ENCODE results near the gene MLN. TPM values are rescaled to one million over a fixed set of nuclear protein-coding genes. Genes with fewer than 3 reads are reported as not detected.
A peak's percentile ranks its signal among the peaks of the same experiment; 100 is the strongest.

MLN gene
- total and polyA plus RNA-seq, 2 of the 4 experiments (the other 2 are of a cell fraction): not detected

DNA sequence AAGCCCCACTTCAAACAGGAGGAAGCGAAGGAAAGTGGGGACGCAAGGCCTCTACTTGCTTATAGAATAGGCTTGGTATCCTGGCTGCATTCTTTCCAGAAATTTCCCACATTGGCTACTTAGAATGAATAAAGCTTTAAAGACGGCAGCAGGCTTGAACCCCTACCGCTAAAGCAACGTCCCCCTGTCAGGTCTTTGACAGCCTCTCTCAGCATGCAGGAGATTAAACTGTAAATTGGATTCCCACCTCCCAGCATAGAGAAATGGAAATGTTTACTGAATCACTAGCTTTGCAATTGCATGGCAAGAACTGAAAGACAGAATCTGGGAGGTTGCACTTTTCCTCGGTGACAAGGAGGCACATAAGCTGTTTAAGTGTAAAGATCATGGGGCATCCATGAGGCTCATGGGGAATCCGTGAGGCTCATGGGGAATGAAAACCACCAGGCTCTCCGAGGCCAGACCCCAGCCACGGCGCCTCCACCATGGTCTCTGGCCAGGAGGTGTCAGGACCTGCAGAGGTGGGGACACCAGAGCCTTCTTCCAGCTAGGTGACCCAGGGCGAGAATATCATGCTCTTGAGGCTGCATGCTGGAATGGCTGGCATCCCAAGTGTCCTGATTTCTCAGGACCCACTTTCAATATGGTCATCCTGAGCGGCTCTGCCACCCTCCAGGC, 25.2 kb downstream of the MLN start:
- WGBS, 2 experiments (ENCODE audit: extremely low coverage in 2 of 2, insufficient read length in 1 of 2): 70% methylated on average over 4 of the region's 12 CpGs; no CpG with 5 or more reads in 1 of the 2 experiments
- no peak for ATAC-seq (ENCODE audit: low read depth)
- H3K9me1 ChIP-seq (ENCODE audit: insufficient read depth, low read length): peaks cover 14% of the 10 kb centered on the region
- H2AFZ ChIP-seq (replicated peaks; ENCODE audit: low read length, poor library complexity): no peak overlapping the region
- peaks cover 28 to 64% of the 10 kb centered on the region in 2 experiments for H3K79me1 ChIP-seq (ENCODE audit: low read depth in 1 of 2, low read length in 2 of 2)
- no peak overlapping the region for H2BK5ac ChIP-seq (ENCODE audit: low read depth, low read length, poor library complexity, severe bottlenecking)
- no peak overlapping the region for H3K4me2 ChIP-seq (ENCODE audit: low read depth, low read length)
- no peak overlapping the region for H4K5ac ChIP-seq (ENCODE audit: low read depth, low read length)
- no peak overlapping the region for H3K4ac ChIP-seq (ENCODE audit: low read depth, low read length)
- H3K36me3 ChIP-seq (ENCODE audit: control insufficient read depth, insufficient read depth, low read length): peaks cover 83% of the 10 kb centered on the region
- no peak overlapping the region for H3K18ac ChIP-seq (ENCODE audit: low read depth, low read length)
- no peak overlapping the region for H3K23ac ChIP-seq (ENCODE audit: low read depth, low read length)
- in situ Hi-C loops (cut with MboI; ENCODE audit: low sequenced_read_pairs): no loop called here
- no peak overlapping the region for H3K9ac ChIP-seq (ENCODE audit: low read depth, low read length)
- no peak overlapping the region for H3K56ac ChIP-seq (ENCODE audit: extremely low read depth, insufficient read depth, low read length)
- dilution Hi-C loops (cut with HindIII; ENCODE audit: low sequenced_read_pairs, unreplicated experiment): no loop called here
- no TSS peak for BruUV-seq (replicated peaks)
- H4K91ac ChIP-seq (ENCODE audit: insufficient read depth, low read depth, low read length): no peak overlapping the region
- POLR2A ChIA-PET (ENCODE audit: unreplicated experiment): no interaction called here
- no peak overlapping the region for H3K14ac ChIP-seq (replicated peaks; ENCODE audit: low read depth, low read length)
- CTCF ChIA-PET: interaction anchor here (0.6 to 1.9 kb wide), 2 partner anchors 9 to 371 kb away, joined by 3 to 4 read pairs; no protein-coding TSS in a partner anchor
- H3K27me3 ChIP-seq (ENCODE audit: control insufficient read depth, insufficient read depth, low read length): no peaks in the 10 kb centered on the region
- H4K20me1 ChIP-seq (ENCODE audit: insufficient read depth, low read length): no peaks in the 10 kb centered on the region
- peak overlapping the region; percentile 37 for H2AK9ac ChIP-seq (replicated peaks; ENCODE audit: low read depth, low read length, poor library complexity)
- DNase-seq: no peak
- no peak overlapping the region for H2BK15ac ChIP-seq (ENCODE audit: low read depth, low read length)
- H4K8ac ChIP-seq (ENCODE audit: low read depth in 2 of 2, low read length in 2 of 2): no peak overlapping the region
- intact Hi-C loops (cut with micrococcal nuclease): no loop called here
- no peak overlapping the region for H3K4me3 ChIP-seq (ENCODE audit: insufficient read depth, low read depth, low read length)
- H3K9me3 ChIP-seq (ENCODE audit: control insufficient read depth, insufficient read depth, low read length): no peaks in the 10 kb centered on the region
- no peak overlapping the region for H3K27ac ChIP-seq (ENCODE audit: insufficient read depth, low read length)
- no peak overlapping the region for H2BK120ac ChIP-seq (ENCODE audit: low read depth, low read length)
- TF ChIP-seq FOS (IDR thresholded peaks at IDR 0.05; ENCODE audit: low read depth, low read length): no peak
- no peak for TF ChIP-seq CEBPB (IDR thresholded peaks at IDR 0.05; ENCODE audit: low read depth, low read length)
- no peak for TF ChIP-seq MAZ (IDR thresholded peaks at IDR 0.05; ENCODE audit: borderline replicate concordance, low read depth, low read length)
- TF ChIP-seq, protein P1, sequence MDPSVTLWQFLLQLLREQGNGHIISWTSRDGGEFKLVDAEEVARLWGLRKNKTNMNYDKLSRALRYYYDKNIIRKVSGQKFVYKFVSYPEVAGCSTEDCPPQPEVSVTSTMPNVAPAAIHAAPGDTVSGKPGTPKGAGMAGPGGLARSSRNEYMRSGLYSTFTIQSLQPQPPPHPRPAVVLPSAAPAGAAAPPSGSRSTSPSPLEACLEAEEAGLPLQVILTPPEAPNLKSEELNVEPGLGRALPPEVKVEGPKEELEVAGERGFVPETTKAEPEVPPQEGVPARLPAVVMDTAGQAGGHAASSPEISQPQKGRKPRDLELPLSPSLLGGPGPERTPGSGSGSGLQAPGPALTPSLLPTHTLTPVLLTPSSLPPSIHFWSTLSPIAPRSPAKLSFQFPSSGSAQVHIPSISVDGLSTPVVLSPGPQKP (IDR thresholded peaks at IDR 0.05; ENCODE audit: borderline replicate concordance, low read depth, low read length): no peak
- TF ChIP-seq RFX5 (IDR thresholded peaks at IDR 0.05; ENCODE audit: low read depth, low read length): no peak
- no peak for TF ChIP-seq POLR2A (IDR thresholded peaks at IDR 0.05; ENCODE audit: low read depth, low read length)
- TF ChIP-seq, protein P2, sequence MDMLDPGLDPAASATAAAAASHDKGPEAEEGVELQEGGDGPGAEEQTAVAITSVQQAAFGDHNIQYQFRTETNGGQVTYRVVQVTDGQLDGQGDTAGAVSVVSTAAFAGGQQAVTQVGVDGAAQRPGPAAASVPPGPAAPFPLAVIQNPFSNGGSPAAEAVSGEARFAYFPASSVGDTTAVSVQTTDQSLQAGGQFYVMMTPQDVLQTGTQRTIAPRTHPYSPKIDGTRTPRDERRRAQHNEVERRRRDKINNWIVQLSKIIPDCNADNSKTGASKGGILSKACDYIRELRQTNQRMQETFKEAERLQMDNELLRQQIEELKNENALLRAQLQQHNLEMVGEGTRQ (IDR thresholded peaks at IDR 0.05; ENCODE audit: low read depth, low read length): no peak
- TF ChIP-seq MAFK (IDR thresholded peaks at IDR 0.05; ENCODE audit: low read depth, low read length): no peak
- no peak for TF ChIP-seq CHD1 (IDR thresholded peaks at IDR 0.05; ENCODE audit: low read depth, low read length)
- TF ChIP-seq, protein P3, sequence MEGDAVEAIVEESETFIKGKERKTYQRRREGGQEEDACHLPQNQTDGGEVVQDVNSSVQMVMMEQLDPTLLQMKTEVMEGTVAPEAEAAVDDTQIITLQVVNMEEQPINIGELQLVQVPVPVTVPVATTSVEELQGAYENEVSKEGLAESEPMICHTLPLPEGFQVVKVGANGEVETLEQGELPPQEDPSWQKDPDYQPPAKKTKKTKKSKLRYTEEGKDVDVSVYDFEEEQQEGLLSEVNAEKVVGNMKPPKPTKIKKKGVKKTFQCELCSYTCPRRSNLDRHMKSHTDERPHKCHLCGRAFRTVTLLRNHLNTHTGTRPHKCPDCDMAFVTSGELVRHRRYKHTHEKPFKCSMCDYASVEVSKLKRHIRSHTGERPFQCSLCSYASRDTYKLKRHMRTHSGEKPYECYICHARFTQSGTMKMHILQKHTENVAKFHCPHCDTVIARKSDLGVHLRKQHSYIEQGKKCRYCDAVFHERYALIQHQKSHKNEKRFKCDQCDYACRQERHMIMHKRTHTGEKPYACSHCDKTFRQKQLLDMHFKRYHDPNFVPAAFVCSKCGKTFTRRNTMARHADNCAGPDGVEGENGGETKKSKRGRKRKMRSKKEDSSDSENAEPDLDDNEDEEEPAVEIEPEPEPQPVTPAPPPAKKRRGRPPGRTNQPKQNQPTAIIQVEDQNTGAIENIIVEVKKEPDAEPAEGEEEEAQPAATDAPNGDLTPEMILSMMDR (conservative IDR thresholded peaks at IDR 0.05; ENCODE audit: low read depth, low read length): no peak
- TF ChIP-seq RAD21 (IDR thresholded peaks at IDR 0.05; ENCODE audit: low read length): no peak
- no peak for TF ChIP-seq MXI1 (IDR thresholded peaks at IDR 0.05; ENCODE audit: borderline replicate concordance, low read depth, low read length)
- TF ChIP-seq SMC3 (IDR thresholded peaks at IDR 0.05; ENCODE audit: low read depth, low read length): no peak
- TF ChIP-seq RCOR1 (IDR thresholded peaks at IDR 0.05; ENCODE audit: insufficient replicate concordance, low read length): no peak
- no peak for TF ChIP-seq BHLHE40 (IDR thresholded peaks at IDR 0.05; ENCODE audit: low read depth, low read length)
- TF ChIP-seq NFE2L2 (IDR thresholded peaks at IDR 0.05; ENCODE audit: low read depth, low read length): no peak
- no peak overlapping the region for H2BK20ac ChIP-seq (ENCODE audit: low read depth, low read length)
- H3K4me1 ChIP-seq (ENCODE audit: control insufficient read depth, insufficient read depth, low read length): peaks cover 15% of the 10 kb centered on the region
- H2AK5ac ChIP-seq (ENCODE audit: low read depth, low read length): no peak overlapping the region
